Keratinocyte (primary cell): Measurements from ENCODE around the gene PPARGC1A. TPM values are rescaled to one million over a fixed set of nuclear protein-coding genes. Genes with fewer than 3 reads are reported as not detected.

Experiments used
- DNase-seq: peaks from one replicate; pipeline ENCODE4 v3.0.0-alpha.2; 2011; ENCODE audit warnings: low read depth, missing footprints, low spot score
- FAIRE-seq: peaks from 2 replicates; lab custom pipeline; 2011; peaks lifted over from hg19 to GRCh38; lab: Jason Lieb, UNC
- H2AFZ ChIP-seq: 2 replicates; pipeline ENCODE4 v1.6.0; 2012; ENCODE audit warnings: low read length, control low read depth, inconsistent platforms; ENCODE audit not compliant: control insufficient read depth
- H3K27ac ChIP-seq: 2 replicates; pipeline ENCODE4 v1.5.1; 2011; ENCODE audit warnings: low read length; ENCODE audit not compliant: control insufficient read depth, insufficient read depth
- H3K27me3 ChIP-seq: 3 replicates; pipeline ENCODE4 v1.6.0; 2011; ENCODE audit warnings: low read length; ENCODE audit not compliant: control insufficient read depth, insufficient read depth; ENCODE audit errors: extremely low read depth
- H3K36me3 ChIP-seq, 2 experiments: 2 replicates in 1 of 2; 3 replicates in 1 of 2; pipeline ENCODE4 v1.5.1; 2011; ENCODE audit warnings: low read length in 2 of 2, mild to moderate bottlenecking in 1 of 2; ENCODE audit not compliant: control insufficient read depth in 2 of 2, insufficient read depth in 2 of 2; ENCODE audit errors: extremely low read depth in 1 of 2
- H3K4me1 ChIP-seq: 3 replicates; pipeline ENCODE4 v1.5.1; 2011; ENCODE audit warnings: low read length; ENCODE audit not compliant: control insufficient read depth, insufficient read depth; ENCODE audit errors: extremely low read depth
- H3K4me2 ChIP-seq: 3 replicates; pipeline ENCODE4 v1.6.0; 2011; ENCODE audit warnings: low read depth, low read length; ENCODE audit not compliant: control insufficient read depth, insufficient read depth; ENCODE audit errors: extremely low read depth
- H3K4me3 ChIP-seq, 3 experiments: fragments of 200-600 bp in 1 of 3; sonication (generic) in 1 of 3; 2 replicates in 2 of 3; 3 replicates in 1 of 3; pipeline ENCODE4 v1.5.1; 2011 to 2016; ENCODE audit warnings: low read length in 3 of 3, mild to moderate bottlenecking in 3 of 3, control low read depth in 2 of 3, inconsistent platforms in 1 of 3, low read depth in 1 of 3, mixed read lengths in 1 of 3, mixed run types in 1 of 3, moderate library complexity in 1 of 3; ENCODE audit not compliant: control insufficient read depth in 2 of 3, insufficient read depth in 2 of 3; ENCODE audit errors: extremely low read depth in 1 of 3
- H3K79me2 ChIP-seq: 2 replicates; pipeline ENCODE4 v1.6.0; 2012; ENCODE audit warnings: low read length; ENCODE audit not compliant: control insufficient read depth, insufficient read depth
- H3K9ac ChIP-seq: 3 replicates; pipeline ENCODE4 v1.6.0; 2011; ENCODE audit warnings: low read length; ENCODE audit not compliant: control insufficient read depth, insufficient read depth; ENCODE audit errors: extremely low read depth
- H3K9me1 ChIP-seq: 3 replicates; pipeline ENCODE4 v1.6.0; 2011; ENCODE audit warnings: low read length; ENCODE audit not compliant: control insufficient read depth, insufficient read depth; ENCODE audit errors: extremely low read depth
- H3K9me3 ChIP-seq: 2 replicates; pipeline ENCODE4 v1.5.1; 2012; ENCODE audit warnings: low read depth, low read length; ENCODE audit not compliant: control insufficient read depth
- H4K20me1 ChIP-seq: 3 replicates; pipeline ENCODE4 v1.6.0; 2011; ENCODE audit warnings: low read length; ENCODE audit not compliant: control insufficient read depth, insufficient read depth; ENCODE audit errors: extremely low read depth
- EZH2 ChIP-seq: IDR thresholded peaks from one replicate; pipeline ENCODE4 v1.6.1; 2012; ENCODE audit warnings: inconsistent platforms, mild to moderate bottlenecking, low read length, moderate library complexity
- dilution Hi-C: fragments of 300-500 bp; cut with MboI; formaldehyde crosslinking; loops from one replicate; pipeline ENCODE4 v1.7.0; 2020; ENCODE audit warnings: low sequenced_read_pairs; ENCODE audit not compliant: extremely low pct_ligation_motif_present
- polyA plus RNA-seq, 5 experiments: library from polyadenylated mRNA; depleted of rRNA in 3 of 5; stranded (reverse) in 3 of 5; stranded (forward) in 1 of 5; unstranded in 1 of 5; fragments of >200 nt; gene quantifications; 1 replicate in 1 of 5; 2 replicates in 3 of 5; 3 replicates in 1 of 5; pipeline versions ENCODE4 v1.2.1 to v1.2.3, GENCODE V29; 2011 to 2012; ENCODE audit warnings: missing spikeins in 2 of 5, low read depth in 1 of 5, low replicate concordance in 1 of 5
- TF ChIP-seq, protein P1 (sequence below), 3 experiments: IDR thresholded peaks in 1 of 3; conservative IDR thresholded peaks in 1 of 3; optimal IDR thresholded peaks in 1 of 3; 2 replicates in 2 of 3; 3 replicates in 1 of 3; pipeline versions ENCODE3 to v1.5.1; 2011; ENCODE audit warnings: low read length in 3 of 3, mild to moderate bottlenecking in 3 of 3, moderate library complexity in 2 of 3, control low read depth in 1 of 3, inconsistent platforms in 1 of 3; ENCODE audit not compliant: insufficient read depth in 2 of 3; ENCODE audit errors: extremely low read depth in 1 of 3

PPARGC1A gene
- polyA plus RNA-seq, 1 donor (not counting 4 experiments of a cell fraction or from before 2014, with no cell fraction given): 0.18 TPM

DNA sequence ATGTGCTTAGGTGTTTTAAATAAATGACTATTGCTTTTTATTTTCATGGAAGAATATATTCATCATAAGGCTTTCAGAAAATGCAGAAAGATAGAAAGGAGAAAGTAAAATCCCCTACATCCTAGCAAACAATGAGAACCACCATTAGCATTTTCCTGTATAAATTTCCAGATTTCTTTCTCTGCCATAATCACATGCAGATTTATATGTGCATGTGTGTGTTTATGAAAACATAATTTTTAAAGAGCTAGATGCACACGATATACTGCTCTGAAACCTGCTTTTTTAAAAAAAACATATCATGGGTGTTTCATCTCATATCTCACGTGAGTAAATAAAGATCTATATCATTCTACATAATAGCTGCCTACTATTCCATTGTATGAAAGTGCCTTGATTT, 26.4 kb upstream of the PPARGC1A start:
- Histone ChIP-seq H3K36me3 (no peaks in the 10 kb centered on the region), H3K9me3 (no peaks in the 10 kb centered on the region), H2AFZ (no peak overlapping the region), H3K27ac (no peak overlapping the region), H3K4me1 (peaks cover 11% of the 10 kb centered on the region), H3K4me2 (no peak overlapping the region), H3K79me2 (no peaks in the 10 kb centered on the region), H3K4me3 (no peak overlapping the region), H3K27me3 (no peaks in the 10 kb centered on the region), H4K20me1 (no peaks in the 10 kb centered on the region), H3K9ac (no peak overlapping the region), H3K9me1 (no peaks in the 10 kb centered on the region)
- dilution Hi-C loops: no loop called here
- no peak for TF ChIP-seq EZH2
- TF ChIP-seq, protein P1, sequence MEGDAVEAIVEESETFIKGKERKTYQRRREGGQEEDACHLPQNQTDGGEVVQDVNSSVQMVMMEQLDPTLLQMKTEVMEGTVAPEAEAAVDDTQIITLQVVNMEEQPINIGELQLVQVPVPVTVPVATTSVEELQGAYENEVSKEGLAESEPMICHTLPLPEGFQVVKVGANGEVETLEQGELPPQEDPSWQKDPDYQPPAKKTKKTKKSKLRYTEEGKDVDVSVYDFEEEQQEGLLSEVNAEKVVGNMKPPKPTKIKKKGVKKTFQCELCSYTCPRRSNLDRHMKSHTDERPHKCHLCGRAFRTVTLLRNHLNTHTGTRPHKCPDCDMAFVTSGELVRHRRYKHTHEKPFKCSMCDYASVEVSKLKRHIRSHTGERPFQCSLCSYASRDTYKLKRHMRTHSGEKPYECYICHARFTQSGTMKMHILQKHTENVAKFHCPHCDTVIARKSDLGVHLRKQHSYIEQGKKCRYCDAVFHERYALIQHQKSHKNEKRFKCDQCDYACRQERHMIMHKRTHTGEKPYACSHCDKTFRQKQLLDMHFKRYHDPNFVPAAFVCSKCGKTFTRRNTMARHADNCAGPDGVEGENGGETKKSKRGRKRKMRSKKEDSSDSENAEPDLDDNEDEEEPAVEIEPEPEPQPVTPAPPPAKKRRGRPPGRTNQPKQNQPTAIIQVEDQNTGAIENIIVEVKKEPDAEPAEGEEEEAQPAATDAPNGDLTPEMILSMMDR (optimal IDR thresholded peaks at IDR 0.05 in 1 of 3, IDR thresholded peaks at IDR 0.05 in 1 of 3, conservative IDR thresholded peaks at IDR 0.05 in 1 of 3; ENCODE audit: extremely low read depth in 1 of 3, insufficient read depth in 2 of 3, low read length in 3 of 3): no peak
- no peak for DNase-seq
- no peak for FAIRE-seq

DNA sequence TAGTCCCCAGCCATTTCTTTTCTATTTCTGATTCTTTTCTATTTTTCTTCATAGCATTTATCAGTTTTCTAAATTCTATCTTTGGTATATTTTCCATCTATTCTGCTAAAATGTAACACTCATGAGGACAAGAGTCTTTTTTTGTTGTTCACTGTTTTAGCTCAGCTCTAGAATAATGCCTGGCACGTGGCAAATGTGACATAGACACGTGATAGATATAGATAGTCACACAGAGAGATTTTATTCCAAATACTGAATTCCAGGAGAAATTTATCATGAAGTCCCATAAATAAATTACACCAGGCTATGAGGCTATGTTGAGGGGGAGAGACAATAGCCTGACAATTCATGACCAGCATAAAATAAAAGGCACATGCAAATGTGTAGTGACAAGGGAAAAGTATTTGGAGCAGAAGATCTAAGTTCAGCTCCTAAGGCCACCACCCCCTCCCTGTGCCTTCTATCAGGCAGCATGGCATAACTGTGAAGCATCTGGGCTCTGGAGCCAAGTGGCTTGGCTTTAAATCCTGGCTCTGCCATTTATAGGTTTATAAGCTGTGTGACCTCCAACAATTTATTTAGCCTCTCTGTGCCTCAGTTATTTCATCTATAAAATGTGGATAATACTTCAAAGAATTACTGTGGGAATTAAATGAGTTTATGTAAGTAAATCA, 25.7 kb upstream of the PPARGC1A start:
- dilution Hi-C loops: no loop called here
- Histone ChIP-seq H3K9ac (no peak overlapping the region), H4K20me1 (no peaks in the 10 kb centered on the region), H3K9me3 (no peaks in the 10 kb centered on the region), H3K36me3 (no peaks in the 10 kb centered on the region), H3K4me2 (no peak overlapping the region), H3K4me1 (peaks cover 4% of the 10 kb centered on the region), H2AFZ (no peak overlapping the region), H3K79me2 (no peaks in the 10 kb centered on the region), H3K9me1 (no peaks in the 10 kb centered on the region), H3K4me3 (no peak overlapping the region), H3K27me3 (no peaks in the 10 kb centered on the region), H3K27ac (no peak overlapping the region)
- TF ChIP-seq EZH2: no peak
- TF ChIP-seq, protein P1 (optimal IDR thresholded peaks at IDR 0.05 in 1 of 3, IDR thresholded peaks at IDR 0.05 in 1 of 3, conservative IDR thresholded peaks at IDR 0.05 in 1 of 3; ENCODE audit: extremely low read depth in 1 of 3, insufficient read depth in 2 of 3, low read length in 3 of 3): no peak
- FAIRE-seq: no peak
- no peak for DNase-seq
